HG03159 (cell line): ENCODE results near the gene CPT1A.
"Not testable (repeated sequence)": the region's sequence is repeated elsewhere in the genome, so short reads cannot be mapped to it uniquely, and the experiment has no call there.

ENCODE experiments used
- ATAC-seq: cut with Tn5 transposase; IDR thresholded peaks from one replicate; pipeline ENCODE4 v1.9.1; 2021; ENCODE audit warnings: mild to moderate bottlenecking, moderate library complexity; ENCODE audit not compliant: unreplicated experiment

Gene CPT1A

GRCh38 chr11:68841718-68842426 is at the start of gene CPT1A:
CPT1A (minus strand) TSS chr11:68841916; CDS start chr11:68815474, 26,442 bp downstream.
- ATAC-seq, result no peak

GRCh38 chr11:68890490-68891231 is 48.9 kb upstream of the CPT1A start:
- ATAC-seq, result no peak

DNA sequence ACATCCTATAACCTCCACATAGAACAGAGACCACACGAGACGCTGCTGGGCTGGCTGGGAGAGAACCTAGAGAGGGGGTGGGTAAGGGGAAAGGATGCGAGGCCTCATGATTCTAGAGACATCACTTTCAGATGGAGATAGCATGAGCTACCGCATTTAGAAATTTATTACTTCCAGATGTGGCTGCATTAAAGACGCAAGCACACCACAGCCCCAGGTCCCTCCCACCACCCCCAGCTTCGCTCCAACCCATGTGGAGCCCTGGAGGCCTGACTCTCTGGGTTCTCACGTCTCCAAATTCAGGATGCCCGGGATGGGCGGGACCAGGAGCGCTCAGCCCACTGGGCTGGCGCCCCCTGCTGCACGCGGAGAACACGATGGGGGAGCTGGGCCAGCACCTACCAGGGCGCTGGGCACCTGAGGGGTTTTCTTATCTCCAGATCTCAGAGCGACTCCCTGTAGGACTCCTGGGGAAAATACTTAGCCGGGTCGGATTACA is 48.3 kb upstream of the CPT1A start:
- no peak for ATAC-seq

DNA sequence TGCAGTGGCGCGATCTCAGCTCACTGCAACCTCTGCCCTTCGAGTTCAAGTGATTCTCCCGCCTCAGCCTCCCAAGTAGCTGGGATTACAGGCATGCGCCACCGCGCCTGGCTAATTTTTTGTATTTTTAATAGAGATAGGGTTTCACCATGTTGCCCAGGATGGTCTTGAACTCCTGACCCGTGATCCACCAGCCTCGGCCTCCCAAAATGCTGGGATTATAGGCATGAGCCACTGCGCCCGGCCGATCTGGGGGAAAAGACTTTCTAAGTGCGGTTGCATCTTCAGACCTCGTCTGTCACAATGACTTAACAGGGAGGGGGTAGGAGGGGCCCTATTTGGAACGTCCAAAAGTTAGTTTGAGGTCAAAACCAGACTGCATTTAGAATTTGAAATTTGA is 43.1 kb upstream of the CPT1A start:
- ATAC-seq, result not testable (repeated sequence)

DNA sequence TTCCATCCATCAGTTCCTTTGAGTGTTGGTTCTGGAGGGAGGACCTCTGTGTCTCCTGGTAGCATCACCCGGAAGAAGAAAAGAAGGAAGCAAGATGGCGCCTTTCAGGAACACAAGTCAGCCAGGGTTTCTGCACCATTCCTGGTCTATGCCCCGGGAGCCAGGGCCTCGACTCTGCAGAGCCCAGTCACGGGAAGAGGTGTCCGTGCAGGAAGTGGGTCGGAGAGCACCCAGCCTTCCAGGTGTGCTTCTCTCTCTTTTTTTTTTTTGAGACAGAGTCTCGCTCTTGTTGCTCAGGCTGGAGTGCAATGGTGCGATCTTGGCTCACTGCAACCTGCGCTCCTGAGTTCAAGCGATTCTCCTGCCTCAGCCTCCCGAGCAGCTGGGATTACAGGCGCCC is 40.7 kb upstream of the CPT1A start:
- no peak for ATAC-seq

DNA sequence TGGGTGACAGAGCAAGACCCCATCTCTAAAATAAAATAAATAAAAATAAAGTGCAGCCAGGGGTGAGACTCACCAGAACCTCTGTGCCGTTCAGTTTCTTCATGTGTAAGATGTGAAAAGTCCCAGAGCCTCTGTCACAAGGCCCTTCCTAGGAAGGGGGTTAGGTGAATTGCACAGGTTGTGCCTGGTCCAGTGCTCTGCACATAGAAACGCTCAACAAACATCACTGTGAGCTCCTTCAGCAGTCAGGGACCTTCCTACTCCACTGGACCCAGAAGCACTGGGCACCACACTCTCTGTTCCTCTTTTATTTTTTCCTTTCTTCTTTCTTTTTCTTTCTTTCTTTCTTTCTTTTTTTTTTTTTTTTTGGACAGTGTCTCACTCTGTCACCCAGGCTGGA is 39.6 kb upstream of the CPT1A start:
- no peak for ATAC-seq

DNA sequence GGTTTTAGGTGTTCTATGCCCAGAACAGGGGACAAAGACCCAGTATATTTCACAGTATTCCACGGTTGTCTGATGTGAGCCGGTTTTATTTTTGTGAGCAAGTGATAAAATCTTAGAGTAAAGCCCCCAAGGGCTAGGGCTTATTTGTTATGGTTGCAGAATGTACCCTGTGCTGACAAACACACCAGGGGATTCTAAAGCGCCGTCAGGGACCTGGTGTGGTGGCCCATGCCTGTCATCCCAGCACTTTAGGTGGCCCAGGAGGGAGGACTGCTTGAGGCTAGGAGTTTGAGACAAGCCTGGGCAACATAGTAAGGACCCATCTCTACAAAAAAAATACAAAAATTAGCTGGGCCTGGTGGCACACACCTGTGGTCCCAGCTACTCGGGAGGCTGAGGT is 39.1 kb upstream of the CPT1A start:
- ATAC-seq, result no peak

DNA sequence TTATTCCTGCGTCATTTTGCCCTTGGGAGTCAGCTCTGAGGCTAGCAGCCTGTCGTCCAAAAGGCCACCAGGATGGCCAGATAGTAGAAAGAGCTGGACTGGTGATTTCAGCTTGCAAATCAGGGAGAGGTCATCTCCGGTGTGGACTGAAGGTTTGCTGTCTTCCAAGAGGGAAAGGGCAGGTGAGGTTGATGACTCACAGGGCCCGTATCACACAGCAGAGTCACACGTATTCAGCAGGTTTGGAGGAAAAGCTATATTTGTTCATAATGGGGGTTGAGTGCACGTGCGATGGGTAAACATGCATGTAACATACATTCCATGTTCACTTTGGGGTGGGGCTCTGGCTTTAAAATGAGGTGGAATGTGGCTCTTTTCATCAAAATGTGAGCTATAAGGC is 36.3 kb upstream of the CPT1A start:
- no peak for ATAC-seq

GRCh38 chr11:68872216-68873003 is 30.7 kb upstream of the CPT1A start:
- no peak for ATAC-seq

DNA sequence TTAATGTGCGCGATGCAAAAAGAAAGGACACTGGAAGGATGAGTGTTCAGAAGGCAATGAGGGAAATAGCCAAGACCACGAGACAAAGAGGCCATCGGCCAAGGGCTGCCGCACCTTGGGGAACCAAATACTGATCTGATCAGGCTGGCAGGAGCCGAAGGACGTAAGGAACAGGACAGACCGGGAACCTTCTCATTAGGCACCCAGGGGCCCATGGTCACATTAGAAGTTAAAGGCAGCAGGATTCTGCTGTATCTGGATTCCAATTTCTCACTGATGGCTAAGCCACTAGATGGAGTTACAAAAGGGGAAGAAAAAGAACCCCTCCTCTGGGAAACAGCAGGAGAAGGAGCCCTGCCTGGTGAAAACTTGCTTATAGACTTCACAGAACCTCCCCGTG is 28.8 kb upstream of the CPT1A start:
- no peak for ATAC-seq

DNA sequence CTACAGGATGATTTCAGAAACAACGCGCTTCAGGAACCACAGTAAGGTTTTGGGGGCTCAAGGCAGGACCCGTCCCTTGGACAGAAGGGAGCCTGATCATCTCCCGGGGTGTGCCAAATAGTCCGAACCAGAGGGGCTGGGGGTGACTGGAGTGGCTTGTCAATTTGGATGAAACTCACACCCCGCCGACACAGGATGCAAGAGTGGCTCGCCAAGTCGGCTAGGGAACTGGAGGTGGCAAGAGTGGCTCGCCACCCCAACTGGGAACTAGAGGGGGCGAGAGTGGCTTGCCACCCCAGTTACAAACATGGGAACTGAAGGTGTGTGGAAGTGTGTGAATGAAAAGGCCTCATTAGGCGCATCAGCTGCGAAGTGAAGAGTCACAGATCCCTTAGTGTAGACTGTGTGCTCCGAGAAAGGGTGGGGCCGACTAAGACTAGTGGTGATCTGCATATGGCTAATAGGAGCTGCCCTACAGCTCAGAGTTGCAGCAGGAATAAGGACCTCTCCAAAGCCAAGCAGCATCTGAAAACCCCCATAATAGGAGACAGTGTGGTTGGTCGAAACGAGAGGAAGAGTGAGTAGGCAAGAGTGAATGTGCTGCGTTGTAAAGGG is 26.6 kb upstream of the CPT1A start:
- ATAC-seq, result no peak

- no peak for ATAC-seq
These were observed 25.4 kb upstream of the CPT1A start for GRCh38 chr11:68867066-68867465.

GRCh38 chr11:68865241-68865640 is 23.5 kb upstream of the CPT1A start:
- ATAC-seq, result no peak

- ATAC-seq, result no peak
These were observed 22.0 kb upstream of the CPT1A start for GRCh38 chr11:68863553-68864265.

DNA sequence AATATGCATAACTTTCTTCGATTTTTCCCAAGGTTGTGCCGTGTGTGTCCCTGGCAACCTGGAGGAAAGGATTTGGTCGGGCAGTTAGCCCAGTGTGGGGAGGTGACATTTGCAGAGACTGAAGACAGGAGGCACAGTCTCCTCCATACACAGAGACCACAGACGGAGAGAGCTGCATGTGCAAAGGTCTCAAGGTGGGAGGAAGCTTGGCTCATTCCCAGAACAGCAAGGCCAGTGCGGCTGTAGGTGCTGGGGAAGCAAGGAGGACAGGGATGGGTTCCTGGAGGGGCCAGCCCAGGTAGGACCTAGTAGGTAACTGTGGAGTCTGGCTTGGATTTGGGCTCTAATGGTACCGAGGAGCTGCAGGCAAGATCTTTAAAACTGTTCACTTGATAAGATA is 20.7 kb upstream of the CPT1A start:
- no peak for ATAC-seq

DNA sequence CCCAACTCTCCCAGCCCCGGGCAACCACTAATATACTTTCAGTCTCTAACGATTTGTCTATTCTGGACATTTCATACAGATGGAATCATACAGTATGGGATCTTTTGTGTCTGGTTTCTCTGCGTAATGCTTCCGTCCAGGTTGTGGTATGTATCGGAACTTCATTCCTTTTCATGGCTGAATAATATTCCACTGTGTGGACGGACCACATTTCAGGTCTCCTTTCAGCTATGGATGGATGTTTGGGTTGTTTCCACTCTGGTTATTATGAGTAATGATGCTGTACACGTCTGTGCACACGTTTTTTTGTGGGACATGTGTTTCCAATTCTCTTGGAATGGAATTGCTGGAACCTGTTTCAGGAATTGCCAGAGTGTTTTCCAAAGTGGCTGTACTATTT is 17.4 kb upstream of the CPT1A start:
- ATAC-seq, result no peak

DNA sequence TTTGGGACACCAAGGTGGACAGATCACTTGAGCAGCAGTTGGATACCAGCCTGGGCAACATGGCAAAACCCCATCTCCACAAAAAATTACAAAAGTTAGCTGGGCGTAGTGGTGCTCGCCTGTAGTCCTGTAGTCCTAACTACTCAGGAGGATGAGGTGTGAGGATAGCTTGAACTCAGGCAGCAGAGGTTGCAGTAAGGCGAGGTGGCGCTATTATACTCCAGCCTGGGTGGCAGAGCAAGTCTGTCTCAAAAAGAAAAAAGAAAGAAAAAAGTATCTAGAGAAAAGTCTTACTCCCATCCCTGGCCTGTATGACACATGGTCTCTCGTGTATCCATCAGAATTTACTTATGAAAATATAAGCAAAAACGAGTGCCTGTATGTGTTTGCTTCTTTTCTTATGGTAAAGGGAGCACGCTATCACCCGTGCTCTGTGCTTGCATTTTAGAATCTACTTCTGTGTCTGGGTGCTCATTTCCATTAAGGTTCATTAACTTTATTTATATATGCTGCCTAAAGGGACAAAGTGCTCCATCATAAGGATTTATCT is 15.4 kb upstream of the CPT1A start:
- ATAC-seq, result no peak

- not testable (repeated sequence) for ATAC-seq
These were observed 14.8 kb upstream of the CPT1A start for GRCh38 chr11:68856425-68857030.

GRCh38 chr11:68855205-68855981 is 13.7 kb upstream of the CPT1A start:
- ATAC-seq, result no peak
